Ishikawa (cell line): Measurements from ENCODE around the gene CALD1.

Experiments used
- CEBPB ChIP-seq: IDR thresholded peaks from 2 replicates; pipeline ENCODE4 v1.6.1; 2012
- CREB1 ChIP-seq: IDR thresholded peaks from 2 replicates; pipeline ENCODE4 v1.6.1; 2012; ENCODE audit warnings: low read depth
- EGR1 ChIP-seq: IDR thresholded peaks from 2 replicates; pipeline ENCODE4 v1.6.1; 2012
- EP300 ChIP-seq: IDR thresholded peaks from 2 replicates; pipeline ENCODE4 v1.6.1; 2012; ENCODE audit warnings: borderline replicate concordance
- FOXM1 ChIP-seq: IDR thresholded peaks from 2 replicates; pipeline ENCODE4 v1.6.1; 2012; ENCODE audit warnings: low read depth, borderline replicate concordance
- MAX ChIP-seq: IDR thresholded peaks from 2 replicates; pipeline ENCODE4 v1.6.1; 2012
- NFIC ChIP-seq: IDR thresholded peaks from 2 replicates; pipeline ENCODE4 v1.6.1; 2012
- RAD21 ChIP-seq: IDR thresholded peaks from 2 replicates; pipeline ENCODE4 v1.6.1; 2012; ENCODE audit warnings: low read depth
- TAF1 ChIP-seq: IDR thresholded peaks from 2 replicates; pipeline ENCODE4 v1.6.1; 2012; ENCODE audit warnings: low read depth, mild to moderate bottlenecking
- TCF12 ChIP-seq: IDR thresholded peaks from 2 replicates; pipeline ENCODE4 v1.6.1; 2012; ENCODE audit warnings: low read depth
- TEAD4 ChIP-seq: IDR thresholded peaks from 2 replicates; pipeline ENCODE4 v1.6.1; 2012
- YY1 ChIP-seq: IDR thresholded peaks from 2 replicates; pipeline ENCODE4 v1.6.1; 2012; ENCODE audit warnings: low read depth
- ZBTB7A ChIP-seq: IDR thresholded peaks from 2 replicates; pipeline ENCODE4 v1.6.1; 2012; ENCODE audit warnings: low read depth
- TF ChIP-seq, protein P1 (sequence below): IDR thresholded peaks from 2 replicates; pipeline ENCODE4 v1.6.1; 2012; ENCODE audit warnings: low read depth, mild to moderate bottlenecking
- TF ChIP-seq, protein P2 (sequence below): IDR thresholded peaks from 2 replicates; pipeline ENCODE4 v1.6.1; 2012

The CALD1 gene

DNA sequence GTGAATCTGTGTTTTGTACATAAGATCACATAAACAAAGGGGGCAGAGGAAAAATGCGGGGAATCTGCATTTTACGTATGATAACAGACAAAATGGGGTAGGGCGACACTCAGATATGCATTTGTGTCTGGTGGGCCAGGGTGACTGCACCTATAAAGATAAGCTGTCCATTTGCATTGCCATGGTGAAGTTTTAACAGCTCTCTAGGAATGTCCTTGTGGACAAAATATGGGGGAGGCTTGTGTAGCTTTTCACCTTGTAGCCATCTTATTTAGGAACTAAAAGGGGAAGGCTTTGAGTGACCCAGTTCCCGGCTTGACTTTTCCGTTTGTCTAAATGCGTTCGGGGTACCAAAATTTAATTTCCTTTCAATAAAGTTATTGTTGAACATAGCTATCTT lies 114.5 kb downstream of the CALD1 start:
- TF ChIP-seq, protein P1, sequence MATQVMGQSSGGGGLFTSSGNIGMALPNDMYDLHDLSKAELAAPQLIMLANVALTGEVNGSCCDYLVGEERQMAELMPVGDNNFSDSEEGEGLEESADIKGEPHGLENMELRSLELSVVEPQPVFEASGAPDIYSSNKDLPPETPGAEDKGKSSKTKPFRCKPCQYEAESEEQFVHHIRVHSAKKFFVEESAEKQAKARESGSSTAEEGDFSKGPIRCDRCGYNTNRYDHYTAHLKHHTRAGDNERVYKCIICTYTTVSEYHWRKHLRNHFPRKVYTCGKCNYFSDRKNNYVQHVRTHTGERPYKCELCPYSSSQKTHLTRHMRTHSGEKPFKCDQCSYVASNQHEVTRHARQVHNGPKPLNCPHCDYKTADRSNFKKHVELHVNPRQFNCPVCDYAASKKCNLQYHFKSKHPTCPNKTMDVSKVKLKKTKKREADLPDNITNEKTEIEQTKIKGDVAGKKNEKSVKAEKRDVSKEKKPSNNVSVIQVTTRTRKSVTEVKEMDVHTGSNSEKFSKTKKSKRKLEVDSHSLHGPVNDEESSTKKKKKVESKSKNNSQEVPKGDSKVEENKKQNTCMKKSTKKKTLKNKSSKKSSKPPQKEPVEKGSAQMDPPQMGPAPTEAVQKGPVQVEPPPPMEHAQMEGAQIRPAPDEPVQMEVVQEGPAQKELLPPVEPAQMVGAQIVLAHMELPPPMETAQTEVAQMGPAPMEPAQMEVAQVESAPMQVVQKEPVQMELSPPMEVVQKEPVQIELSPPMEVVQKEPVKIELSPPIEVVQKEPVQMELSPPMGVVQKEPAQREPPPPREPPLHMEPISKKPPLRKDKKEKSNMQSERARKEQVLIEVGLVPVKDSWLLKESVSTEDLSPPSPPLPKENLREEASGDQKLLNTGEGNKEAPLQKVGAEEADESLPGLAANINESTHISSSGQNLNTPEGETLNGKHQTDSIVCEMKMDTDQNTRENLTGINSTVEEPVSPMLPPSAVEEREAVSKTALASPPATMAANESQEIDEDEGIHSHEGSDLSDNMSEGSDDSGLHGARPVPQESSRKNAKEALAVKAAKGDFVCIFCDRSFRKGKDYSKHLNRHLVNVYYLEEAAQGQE = no peak
- TF ChIP-seq EP300 = no peak
- TF ChIP-seq MAX = no peak
- no peak for TF ChIP-seq RAD21
- TF ChIP-seq CEBPB = no peak
- TF ChIP-seq, protein P2, sequence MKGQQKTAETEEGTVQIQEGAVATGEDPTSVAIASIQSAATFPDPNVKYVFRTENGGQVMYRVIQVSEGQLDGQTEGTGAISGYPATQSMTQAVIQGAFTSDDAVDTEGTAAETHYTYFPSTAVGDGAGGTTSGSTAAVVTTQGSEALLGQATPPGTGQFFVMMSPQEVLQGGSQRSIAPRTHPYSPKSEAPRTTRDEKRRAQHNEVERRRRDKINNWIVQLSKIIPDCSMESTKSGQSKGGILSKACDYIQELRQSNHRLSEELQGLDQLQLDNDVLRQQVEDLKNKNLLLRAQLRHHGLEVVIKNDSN = no peak
- no peak for TF ChIP-seq NFIC
- no peak for TF ChIP-seq FOXM1
- no peak for TF ChIP-seq TCF12
- TF ChIP-seq ZBTB7A = no peak
- TF ChIP-seq TAF1 = no peak
- no peak for TF ChIP-seq TEAD4
- no peak for TF ChIP-seq CREB1
- TF ChIP-seq YY1 = no peak
- TF ChIP-seq EGR1 = no peak

GRCh38 chr7:134894928-134895327 lies 115.5 kb downstream of the CALD1 start:
- TF ChIP-seq TAF1 = no peak
- TF ChIP-seq NFIC = no peak
- TF ChIP-seq, protein P2 = no peak
- TF ChIP-seq MAX = no peak
- no peak for TF ChIP-seq TEAD4
- TF ChIP-seq TCF12 = no peak
- no peak for TF ChIP-seq EGR1

GRCh38 chr7:134896073-134896472 lies 116.6 kb downstream of the CALD1 start:
- TF ChIP-seq TCF12 = no peak
- TF ChIP-seq FOXM1 = no peak
- no peak for TF ChIP-seq RAD21
- TF ChIP-seq EP300 = no peak
- TF ChIP-seq CREB1 = no peak
- no peak for TF ChIP-seq ZBTB7A
- TF ChIP-seq TAF1 = no peak
- TF ChIP-seq EGR1 = no peak
- no peak for TF ChIP-seq YY1
- TF ChIP-seq, protein P2 = no peak
- no peak for TF ChIP-seq MAX
- TF ChIP-seq, protein P1 = no peak
- no peak for TF ChIP-seq CEBPB
- TF ChIP-seq NFIC = no peak
- no peak for TF ChIP-seq TEAD4

DNA sequence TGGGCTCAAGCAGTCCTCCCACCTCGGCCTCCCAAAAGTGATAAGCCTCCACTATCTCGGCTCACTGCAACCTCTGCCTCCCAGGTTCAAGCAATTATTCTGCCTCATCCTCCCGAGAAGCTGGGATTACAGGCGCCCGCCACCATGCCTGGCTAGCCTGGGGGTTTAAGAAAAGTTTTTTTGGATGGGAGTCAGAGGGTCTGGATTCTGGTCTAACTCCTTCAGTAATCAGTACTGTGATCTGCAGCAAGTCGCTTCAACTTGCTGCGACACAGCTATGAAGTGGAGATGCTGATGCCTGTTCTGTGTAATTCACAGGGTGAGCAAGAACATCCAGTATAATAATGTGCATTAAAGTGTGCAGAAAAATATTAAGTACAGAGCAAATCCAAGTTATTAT lies 118.5 kb downstream of the CALD1 start:
- no peak for TF ChIP-seq CREB1
- no peak for TF ChIP-seq ZBTB7A
- no peak for TF ChIP-seq TEAD4
- no peak for TF ChIP-seq MAX
- TF ChIP-seq, protein P2 = no peak
- TF ChIP-seq CEBPB = no peak
- TF ChIP-seq TCF12 = no peak
- TF ChIP-seq FOXM1 = no peak
- TF ChIP-seq RAD21 = no peak
- TF ChIP-seq EGR1 = no peak
- TF ChIP-seq, protein P1 = no peak
